ENCODE measurements around the gene KRTAP17-1. TPM values are rescaled to one million over a fixed set of nuclear protein-coding genes. Genes with fewer than 3 reads are reported as not detected.

Gene KRTAP17-1
- total RNA-seq, 1 experiment from 2014 or later, result not detected

GRCh38 chr17:41267711-41268110 is 47.8 kb downstream of the KRTAP17-1 start (continued):
- TF ChIP-seq, protein P1, sequence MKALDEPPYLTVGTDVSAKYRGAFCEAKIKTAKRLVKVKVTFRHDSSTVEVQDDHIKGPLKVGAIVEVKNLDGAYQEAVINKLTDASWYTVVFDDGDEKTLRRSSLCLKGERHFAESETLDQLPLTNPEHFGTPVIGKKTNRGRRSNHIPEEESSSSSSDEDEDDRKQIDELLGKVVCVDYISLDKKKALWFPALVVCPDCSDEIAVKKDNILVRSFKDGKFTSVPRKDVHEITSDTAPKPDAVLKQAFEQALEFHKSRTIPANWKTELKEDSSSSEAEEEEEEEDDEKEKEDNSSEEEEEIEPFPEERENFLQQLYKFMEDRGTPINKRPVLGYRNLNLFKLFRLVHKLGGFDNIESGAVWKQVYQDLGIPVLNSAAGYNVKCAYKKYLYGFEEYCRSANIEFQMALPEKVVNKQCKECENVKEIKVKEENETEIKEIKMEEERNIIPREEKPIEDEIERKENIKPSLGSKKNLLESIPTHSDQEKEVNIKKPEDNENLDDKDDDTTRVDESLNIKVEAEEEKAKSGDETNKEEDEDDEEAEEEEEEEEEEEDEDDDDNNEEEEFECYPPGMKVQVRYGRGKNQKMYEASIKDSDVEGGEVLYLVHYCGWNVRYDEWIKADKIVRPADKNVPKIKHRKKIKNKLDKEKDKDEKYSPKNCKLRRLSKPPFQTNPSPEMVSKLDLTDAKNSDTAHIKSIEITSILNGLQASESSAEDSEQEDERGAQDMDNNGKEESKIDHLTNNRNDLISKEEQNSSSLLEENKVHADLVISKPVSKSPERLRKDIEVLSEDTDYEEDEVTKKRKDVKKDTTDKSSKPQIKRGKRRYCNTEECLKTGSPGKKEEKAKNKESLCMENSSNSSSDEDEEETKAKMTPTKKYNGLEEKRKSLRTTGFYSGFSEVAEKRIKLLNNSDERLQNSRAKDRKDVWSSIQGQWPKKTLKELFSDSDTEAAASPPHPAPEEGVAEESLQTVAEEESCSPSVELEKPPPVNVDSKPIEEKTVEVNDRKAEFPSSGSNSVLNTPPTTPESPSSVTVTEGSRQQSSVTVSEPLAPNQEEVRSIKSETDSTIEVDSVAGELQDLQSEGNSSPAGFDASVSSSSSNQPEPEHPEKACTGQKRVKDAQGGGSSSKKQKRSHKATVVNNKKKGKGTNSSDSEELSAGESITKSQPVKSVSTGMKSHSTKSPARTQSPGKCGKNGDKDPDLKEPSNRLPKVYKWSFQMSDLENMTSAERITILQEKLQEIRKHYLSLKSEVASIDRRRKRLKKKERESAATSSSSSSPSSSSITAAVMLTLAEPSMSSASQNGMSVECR (CRISPR knock-in tag; IDR thresholded peaks at IDR 0.05; ENCODE audit: borderline replicate concordance), result no peak
- TF ChIP-seq ATF6 (CRISPR knock-in tag; IDR thresholded peaks at IDR 0.05) (no peak), ZNF532 (CRISPR knock-in tag; IDR thresholded peaks at IDR 0.05; ENCODE audit: borderline replicate concordance) (no peak), GRHL2 (CRISPR knock-in tag; IDR thresholded peaks at IDR 0.05; ENCODE audit: insufficient replicate concordance, severe bottlenecking) (no peak), CREM (CRISPR knock-in tag; IDR thresholded peaks at IDR 0.05) (no peak), RELA (CRISPR knock-in tag; IDR thresholded peaks at IDR 0.05; ENCODE audit: borderline replicate concordance) (no peak)
- TF ChIP-seq, protein P2, sequence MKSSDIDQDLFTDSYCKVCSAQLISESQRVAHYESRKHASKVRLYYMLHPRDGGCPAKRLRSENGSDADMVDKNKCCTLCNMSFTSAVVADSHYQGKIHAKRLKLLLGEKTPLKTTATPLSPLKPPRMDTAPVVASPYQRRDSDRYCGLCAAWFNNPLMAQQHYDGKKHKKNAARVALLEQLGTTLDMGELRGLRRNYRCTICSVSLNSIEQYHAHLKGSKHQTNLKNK (CRISPR knock-in tag; IDR thresholded peaks at IDR 0.05), result no peak

DNA sequence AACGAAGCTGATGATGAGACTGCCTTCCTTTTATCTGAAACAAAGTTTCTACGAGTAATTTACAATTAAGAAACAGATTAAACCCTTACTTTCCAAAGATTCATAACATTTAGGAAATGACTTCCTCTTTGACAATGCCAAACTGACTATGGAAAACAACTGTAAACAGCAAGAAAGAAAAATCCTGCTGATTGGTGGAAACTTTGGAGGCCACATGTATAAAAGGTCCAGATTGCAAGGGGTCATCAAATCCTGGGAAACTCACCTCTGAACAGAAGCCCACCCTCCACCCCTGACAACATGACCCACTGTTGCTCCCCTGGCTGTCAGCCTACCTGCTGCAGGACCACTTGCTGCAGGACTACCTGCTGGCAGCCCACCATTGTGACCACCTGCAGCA is 50.4 kb downstream of the KRTAP17-1 start, which contains the start of gene KRTAP9-6:
Gene KRTAP9-6, plus strand, starts transcription at position 301 of the 400 bp plus-strand sequence. Its CDS starts 0 bp downstream, at position 301.
- TF ChIP-seq TCF7 (CRISPR knock-in tag; IDR thresholded peaks at IDR 0.05; ENCODE audit: low read depth), result no peak
- TF ChIP-seq, protein P3, sequence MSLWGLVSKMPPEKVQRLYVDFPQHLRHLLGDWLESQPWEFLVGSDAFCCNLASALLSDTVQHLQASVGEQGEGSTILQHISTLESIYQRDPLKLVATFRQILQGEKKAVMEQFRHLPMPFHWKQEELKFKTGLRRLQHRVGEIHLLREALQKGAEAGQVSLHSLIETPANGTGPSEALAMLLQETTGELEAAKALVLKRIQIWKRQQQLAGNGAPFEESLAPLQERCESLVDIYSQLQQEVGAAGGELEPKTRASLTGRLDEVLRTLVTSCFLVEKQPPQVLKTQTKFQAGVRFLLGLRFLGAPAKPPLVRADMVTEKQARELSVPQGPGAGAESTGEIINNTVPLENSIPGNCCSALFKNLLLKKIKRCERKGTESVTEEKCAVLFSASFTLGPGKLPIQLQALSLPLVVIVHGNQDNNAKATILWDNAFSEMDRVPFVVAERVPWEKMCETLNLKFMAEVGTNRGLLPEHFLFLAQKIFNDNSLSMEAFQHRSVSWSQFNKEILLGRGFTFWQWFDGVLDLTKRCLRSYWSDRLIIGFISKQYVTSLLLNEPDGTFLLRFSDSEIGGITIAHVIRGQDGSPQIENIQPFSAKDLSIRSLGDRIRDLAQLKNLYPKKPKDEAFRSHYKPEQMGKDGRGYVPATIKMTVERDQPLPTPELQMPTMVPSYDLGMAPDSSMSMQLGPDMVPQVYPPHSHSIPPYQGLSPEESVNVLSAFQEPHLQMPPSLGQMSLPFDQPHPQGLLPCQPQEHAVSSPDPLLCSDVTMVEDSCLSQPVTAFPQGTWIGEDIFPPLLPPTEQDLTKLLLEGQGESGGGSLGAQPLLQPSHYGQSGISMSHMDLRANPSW (CRISPR knock-in tag; conservative IDR thresholded peaks at IDR 0.05; ENCODE audit: low read depth), result no peak
- TF ChIP-seq NR2C2 (CRISPR knock-in tag; IDR thresholded peaks at IDR 0.05), result no peak
- no peak for TF ChIP-seq ESRRA (CRISPR knock-in tag; IDR thresholded peaks at IDR 0.05; ENCODE audit: borderline replicate concordance)
- TF ChIP-seq CREM (CRISPR knock-in tag; IDR thresholded peaks at IDR 0.05), result no peak
- POLR2A ChIA-PET, result no interaction called here
- no peaks in the 10 kb centered on the region for H3K36me3 Mint-ChIP-seq
- H3K9me3 Mint-ChIP-seq, result no peaks in the 10 kb centered on the region
- H3K4me1 Mint-ChIP-seq, result no peaks in the 10 kb centered on the region
- H3K27me3 Mint-ChIP-seq (ENCODE audit: low read depth), result peaks cover 4% of the 10 kb centered on the region; the same call in 1 of the 2 replicates
- H3K4me3 Mint-ChIP-seq, result no peak within 1 kb of the TSS
- H3K27ac Mint-ChIP-seq, result no peak within 1 kb of the TSS
- DNase-seq (ENCODE audit: low spot score) (no peak), ATAC-seq (no peak)
- CTCF ChIA-PET, result no interaction called here

Other genes with a start within 250 kb of the KRTAP17-1 start
- gene KRTAP2-4, start 249.8 kb downstream of the KRTAP17-1 start, total RNA-seq (2021), result not detected in 3 replicates
- gene KRTAP4-7, start 231.6 kb downstream of the KRTAP17-1 start, total RNA-seq (2021), result not detected in 3 replicates
- not detected in 3 replicates for gene KRTAP4-8, start 217.6 kb downstream of the KRTAP17-1 start, total RNA-seq (2021)
- not detected in 3 replicates for gene KRTAP4-16, start 213.5 kb downstream of the KRTAP17-1 start, total RNA-seq (2021)
- gene KRTAP4-9, start 210.3 kb downstream of the KRTAP17-1 start, total RNA-seq (2021), result not detected in 3 replicates
- not detected in 3 replicates for gene KRTAP4-11, start 197.3 kb downstream of the KRTAP17-1 start, total RNA-seq (2021)
- gene KRTAP4-12, start 191.5 kb downstream of the KRTAP17-1 start, total RNA-seq (2021), result not detected in 3 replicates
- gene KRTAP4-6, start 175.2 kb downstream of the KRTAP17-1 start, total RNA-seq (2021), result not detected in 3 replicates
- gene KRTAP4-5, start 165.9 kb downstream of the KRTAP17-1 start, total RNA-seq (2021), result not detected in 3 replicates
- gene KRTAP4-4, start 155.0 kb downstream of the KRTAP17-1 start, total RNA-seq (2021), result not detected in 3 replicates
- gene KRTAP4-3, start 147.5 kb downstream of the KRTAP17-1 start, total RNA-seq (2021), result not detected in 3 replicates
- gene KRTAP4-2, start 137.5 kb downstream of the KRTAP17-1 start, total RNA-seq (2021), result not detected in 3 replicates
- gene KRTAP4-1, start 130.8 kb downstream of the KRTAP17-1 start, total RNA-seq (2021), result not detected in 3 replicates
- not detected in 3 replicates for gene KRTAP9-1, start 125.8 kb downstream of the KRTAP17-1 start, total RNA-seq (2021)
- gene KRTAP9-2, start 89.1 kb downstream of the KRTAP17-1 start, total RNA-seq (2021), result not detected in 3 replicates
- not detected in 3 replicates for gene KRTAP9-3, start 83.3 kb downstream of the KRTAP17-1 start, total RNA-seq (2021)
- gene KRTAP9-8, start 77.7 kb downstream of the KRTAP17-1 start, total RNA-seq (2021), result not detected in 3 replicates
- gene KRTAP9-4, start 66.0 kb downstream of the KRTAP17-1 start, total RNA-seq (2021), result not detected in 3 replicates
- not detected in 3 replicates for gene KRTAP9-9, start 60.3 kb downstream of the KRTAP17-1 start, total RNA-seq (2021)
- not detected in 3 replicates for gene KRTAP9-6, start 50.3 kb downstream of the KRTAP17-1 start, total RNA-seq (2021)
- gene KRTAP9-7, start 40.0 kb downstream of the KRTAP17-1 start, total RNA-seq (2021), result not detected in 3 replicates
- not detected in 3 replicates for gene KRTAP29-1, start 12.9 kb downstream of the KRTAP17-1 start, total RNA-seq (2021)
- gene KRTAP16-1, start 6.4 kb downstream of the KRTAP17-1 start, total RNA-seq (2021), result not detected in 3 replicates
- gene KRT33A, start 35.1 kb upstream of the KRTAP17-1 start, total RNA-seq (2021), result not detected in 3 replicates
- not detected in 3 replicates for gene KRT33B, start 54.1 kb upstream of the KRTAP17-1 start, total RNA-seq (2021)
- gene KRT34, start 66.6 kb upstream of the KRTAP17-1 start, total RNA-seq (2021), result not detected in 3 replicates
- gene KRT31, start 81.9 kb upstream of the KRTAP17-1 start, total RNA-seq (2021), result not detected in 3 replicates
- not detected in 3 replicates for gene KRT37, start 108.9 kb upstream of the KRTAP17-1 start, total RNA-seq (2021)
- not detected in 3 replicates for gene KRT38, start 125.3 kb upstream of the KRTAP17-1 start, total RNA-seq (2021)
- not detected in 3 replicates for gene KRT32, start 151.7 kb upstream of the KRTAP17-1 start, total RNA-seq (2021)
- not detected in 3 replicates for gene KRT35, start 165.4 kb upstream of the KRTAP17-1 start, total RNA-seq (2021)
- not detected in 3 replicates for gene KRT36, start 174.2 kb upstream of the KRTAP17-1 start, total RNA-seq (2021)
- not detected in 3 replicates for gene KRT13, start 189.9 kb upstream of the KRTAP17-1 start, total RNA-seq (2021)
- 0.34 to 0.55 TPM (median 0.37 TPM) in 3 replicates for gene KRT15, start 203.2 kb upstream of the KRTAP17-1 start, total RNA-seq (2021)
- gene KRT19, start 212.6 kb upstream of the KRTAP17-1 start, total RNA-seq (2021), result 110 to 130 TPM (median 124 TPM) in 3 replicates